Adrenal gland (tissue), 12 donors: Measurements from ENCODE around the gene MUSTN1. TPM values are rescaled to one million over a fixed set of nuclear protein-coding genes. Genes with fewer than 3 reads are reported as not detected.

Experiments
- DNase-seq, 7 donors: peaks; one replicate each; pipeline ENCODE4 v3.0.0-alpha.2; 2019 to 2020
- H3K27ac ChIP-seq, 5 donors: fragments of 200-600 bp; sonication (generic) in 4 of 5; 1 replicate in 3 of 5; 2 replicates in 2 of 5; pipeline versions ENCODE4 v1.5.1 to v1.8.0; 2016 to 2020; ENCODE audit warnings: mild to moderate bottlenecking in 1 of 5
- H3K27me3 ChIP-seq: fragments of 200-600 bp; 2 replicates; pipeline ENCODE4 v1.8.0; 2021
- H3K36me3 ChIP-seq, 2 donors: fragments of 200-600 bp; replicated peaks in 1 of 2; 1 replicate in 1 of 2; 2 replicates in 1 of 2; pipeline versions ENCODE4 v1.5.1 to v1.8.0; 2018 to 2022
- H3K4me1 ChIP-seq, 2 donors: fragments of 200-600 bp; replicated peaks in 1 of 2; 1 replicate in 1 of 2; 2 replicates in 1 of 2; pipeline versions ENCODE4 v1.5.1 to v1.8.0; 2018 to 2021
- H3K4me3 ChIP-seq, 4 donors: fragments of 200-600 bp; sonication (generic) in 3 of 4; one replicate each; pipeline ENCODE4 v1.5.1; 2016 to 2018
- H3K9me3 ChIP-seq, 3 donors: fragments of 200-600 bp; sonication (generic) in 1 of 3; replicated peaks in 1 of 3; 1 replicate in 2 of 3; 2 replicates in 1 of 3; pipeline versions ENCODE4 v1.5.1 to v1.8.0; 2016 to 2021
- POLR2A ChIP-seq, 2 donors: fragments of 450-650 bp; IDR thresholded peaks; one replicate each; pipeline ENCODE4 v1.6.1; 2017; ENCODE audit warnings: antibody characterized with exemption in 2 of 2, mild to moderate bottlenecking in 2 of 2, moderate library complexity in 1 of 2
- WGBS, 4 donors: extraction: QIAGEN DNeasy Blood & Tissue Kit in 2 of 4; methylation state at CpG; one replicate each; pipeline versions ENCODE4 v1.1.5 to v1.1.7; 2013 to 2017; 5-methylcytosine and 5-hydroxymethylcytosine counted together
- intact Hi-C, 2 donors: fragments of 100-400 bp; cut with DNase I; formaldehyde crosslinking; loops; one replicate each; pipeline versions ENCODE4 v1.14.1 to v1.15.0; 2022 to 2023
- polyA plus RNA-seq, 3 donors: library from polyadenylated mRNA; stranded (reverse); fragments of 200-250 nt in 2 of 3; fragments of 350-450 nt in 1 of 3; fragmentation: Illumina TruSeq in 1 of 3; extraction: RNeasy Lipid Tissue Mini Kit (QIAGEN cat#74804) in 1 of 3; gene quantifications; one replicate each; pipeline ENCODE4 v1.2.3, GENCODE V29; 2013 to 2014
- total RNA-seq, 9 donors: library from RNA; depleted of rRNA in 4 of 9; stranded (reverse); fragments of >200 nt in 4 of 9; fragments of 120-200 nt in 1 of 9; fragmentation: NEBNext Ultra II Directional in 1 of 9; extraction: Animal tissue kit (Norgen Biotek cat#: 25700) in 1 of 9; gene quantifications; one replicate each; pipeline versions ENCODE4 v1.1.0 to v1.2.4, GENCODE V29; 2013 to 2023
- TF ChIP-seq, protein P1 (sequence below), 6 experiments: fragments of 450-650 bp in 4 of 6; fragments of 200-600 bp in 2 of 6; sonication (generic) in 1 of 6; IDR thresholded peaks; 1 replicate in 5 of 6; 2 replicates in 1 of 6; pipeline versions ENCODE4 v1.5.1 to v1.8.0; 2016 to 2021; ENCODE audit warnings: antibody characterized with exemption in 6 of 6, mild to moderate bottlenecking in 2 of 6, moderate library complexity in 1 of 6
- donor health status: healthy with polysubstance abuse.
- donor health status: Bipolar disorder and iron deficiency.
- donor health status: DM: yes; HTN: yes; CAD: no.
- donor health status: DM: no; HTN: no; CAD: no.
- donor health status: DM: no; HTN: no; CAD: no.
- donor health status: DM: yes; HTN: yes; CAD: no.

MUSTN1 gene
- total and polyA plus RNA-seq, 12 donors: 0.50 to 128 (median 2.2) TPM; not detected in 4

DNA sequence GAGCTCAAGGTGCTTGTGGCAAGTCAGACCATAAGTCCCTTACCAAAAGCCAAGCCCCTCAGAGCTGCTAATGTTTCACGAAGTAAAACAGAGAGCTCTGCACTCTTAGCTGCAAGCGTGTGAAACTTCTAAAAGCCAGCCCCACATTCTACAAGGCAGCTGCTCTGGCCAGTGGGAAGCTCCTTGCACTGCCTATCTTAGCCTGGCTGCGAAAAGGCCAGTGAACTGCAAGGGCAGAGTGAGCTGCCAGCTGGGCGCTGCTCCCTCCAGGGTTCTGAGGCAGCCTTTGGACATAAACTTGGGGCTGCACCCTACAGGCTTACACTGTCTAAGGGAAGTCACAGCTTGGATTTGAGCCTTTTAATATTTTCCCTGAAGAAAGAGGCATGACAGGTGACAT, 2.2 kb upstream of the MUSTN1 start:
- intact Hi-C loops: no loop called here
- no peaks in the 10 kb centered on the region for H3K9me3 ChIP-seq
- no peak overlapping the region for H3K4me3 ChIP-seq
- DNase-seq: no peak
- H3K27ac ChIP-seq: no peak overlapping the region
- no peaks in the 10 kb centered on the region for H3K27me3 ChIP-seq
- WGBS, 4 donors: 95 to 97% (median 97%) methylated on average over 4 of the region's 4 CpGs
- TF ChIP-seq, protein P1, sequence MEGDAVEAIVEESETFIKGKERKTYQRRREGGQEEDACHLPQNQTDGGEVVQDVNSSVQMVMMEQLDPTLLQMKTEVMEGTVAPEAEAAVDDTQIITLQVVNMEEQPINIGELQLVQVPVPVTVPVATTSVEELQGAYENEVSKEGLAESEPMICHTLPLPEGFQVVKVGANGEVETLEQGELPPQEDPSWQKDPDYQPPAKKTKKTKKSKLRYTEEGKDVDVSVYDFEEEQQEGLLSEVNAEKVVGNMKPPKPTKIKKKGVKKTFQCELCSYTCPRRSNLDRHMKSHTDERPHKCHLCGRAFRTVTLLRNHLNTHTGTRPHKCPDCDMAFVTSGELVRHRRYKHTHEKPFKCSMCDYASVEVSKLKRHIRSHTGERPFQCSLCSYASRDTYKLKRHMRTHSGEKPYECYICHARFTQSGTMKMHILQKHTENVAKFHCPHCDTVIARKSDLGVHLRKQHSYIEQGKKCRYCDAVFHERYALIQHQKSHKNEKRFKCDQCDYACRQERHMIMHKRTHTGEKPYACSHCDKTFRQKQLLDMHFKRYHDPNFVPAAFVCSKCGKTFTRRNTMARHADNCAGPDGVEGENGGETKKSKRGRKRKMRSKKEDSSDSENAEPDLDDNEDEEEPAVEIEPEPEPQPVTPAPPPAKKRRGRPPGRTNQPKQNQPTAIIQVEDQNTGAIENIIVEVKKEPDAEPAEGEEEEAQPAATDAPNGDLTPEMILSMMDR (IDR thresholded peaks at IDR 0.05): no peak
- peaks cover 2 to 14% of the 10 kb centered on the region in 2 donors for H3K4me1 ChIP-seq
- peaks cover 0 to 15% of the 10 kb centered on the region in 2 donors for H3K36me3 ChIP-seq

DNA sequence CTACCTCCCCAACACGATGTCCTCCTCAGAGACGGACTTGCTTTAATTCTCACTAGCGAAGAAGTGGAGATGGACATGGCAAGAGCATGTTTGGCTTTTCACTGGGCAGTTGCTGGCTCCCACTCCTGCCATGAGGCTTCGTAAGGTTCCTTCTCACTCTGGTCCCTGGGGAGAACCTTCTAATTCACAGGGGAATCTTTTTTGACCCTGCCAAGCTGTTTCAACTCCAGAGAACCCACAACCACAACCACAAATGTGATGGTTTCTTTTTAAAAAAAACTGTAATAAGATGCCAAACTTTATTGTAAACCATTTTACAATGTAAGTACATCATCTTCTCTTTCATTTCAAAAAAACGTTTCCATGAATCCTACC, 1.6 kb upstream of the MUSTN1 start:
- intact Hi-C loops: no loop called here

DNA sequence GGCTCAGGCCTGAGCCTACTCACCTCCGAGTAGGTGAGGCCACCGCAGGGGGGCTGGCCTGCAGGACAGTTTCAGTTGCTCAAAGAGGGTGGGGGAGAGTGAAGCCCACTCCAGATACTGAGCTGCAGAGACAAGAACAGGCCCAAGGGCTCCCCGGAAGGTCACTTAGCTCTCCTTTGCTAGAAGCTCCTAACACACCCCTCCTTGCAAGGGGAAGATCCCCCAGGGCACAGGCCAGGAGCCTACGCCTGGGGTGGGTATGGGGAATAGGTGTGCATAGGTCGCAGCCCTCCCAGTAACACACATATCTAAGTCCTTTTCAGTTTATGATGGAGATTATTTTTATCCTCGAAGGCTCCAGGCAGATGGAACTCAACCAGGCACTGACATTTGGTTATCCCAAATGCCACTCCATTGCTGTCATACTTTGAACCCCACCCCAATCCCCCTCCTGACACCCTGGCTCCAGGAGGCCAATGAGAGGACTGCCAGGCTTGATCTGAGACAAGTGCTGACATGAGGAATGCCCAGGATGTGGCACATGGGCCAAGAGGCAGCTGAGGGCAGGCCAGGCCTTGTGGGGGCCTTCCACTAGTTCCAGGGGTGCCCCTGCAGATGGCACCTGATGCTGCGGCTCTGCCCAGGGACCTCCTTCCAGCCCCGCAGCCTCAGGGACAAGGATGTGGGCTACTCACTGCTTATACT, 1.1 kb upstream of the MUSTN1 start:
- Histone ChIP-seq H3K36me3 (peaks cover 0 to 8% of the 10 kb centered on the region in 2 donors), H3K4me1 (peaks cover 12 to 16% of the 10 kb centered on the region in 2 donors), H3K27ac (peak overlapping the region in 1 of 5 donors; percentile 50), H3K9me3 (no peaks in the 10 kb centered on the region), H3K4me3 (no peak overlapping the region), H3K27me3 (no peaks in the 10 kb centered on the region)
- no peak for DNase-seq
- 79 to 88% (median 86%) methylated on average over 4 to 8 of the region's 8 CpGs for whole genome bisulfite sequencing, 4 donors
- TF ChIP-seq, protein P1 (IDR thresholded peaks at IDR 0.05): no peak
- no peak for TF ChIP-seq POLR2A (IDR thresholded peaks at IDR 0.05)
- intact Hi-C loops: no loop called here

More for the DNA sequence above, 1.6 kb upstream of the MUSTN1 start:
- peaks cover 0 to 12% of the 10 kb centered on the region in 2 donors for H3K36me3 ChIP-seq
- no peaks in the 10 kb centered on the region for H3K27me3 ChIP-seq
- peak overlapping the region in 1 of 5 donors; percentile 50 for H3K27ac ChIP-seq
- no peak overlapping the region for H3K4me3 ChIP-seq
- WGBS, 4 donors: 84 to 97% (median 91%) methylated on average over 5 of the region's 5 CpGs
- TF ChIP-seq, protein P1 (IDR thresholded peaks at IDR 0.05): no peak
- TF ChIP-seq POLR2A (IDR thresholded peaks at IDR 0.05): no peak
- H3K4me1 ChIP-seq: peaks cover 6 to 16% of the 10 kb centered on the region in 2 donors
- no peaks in the 10 kb centered on the region for H3K9me3 ChIP-seq
- DNase-seq: no peak

DNA sequence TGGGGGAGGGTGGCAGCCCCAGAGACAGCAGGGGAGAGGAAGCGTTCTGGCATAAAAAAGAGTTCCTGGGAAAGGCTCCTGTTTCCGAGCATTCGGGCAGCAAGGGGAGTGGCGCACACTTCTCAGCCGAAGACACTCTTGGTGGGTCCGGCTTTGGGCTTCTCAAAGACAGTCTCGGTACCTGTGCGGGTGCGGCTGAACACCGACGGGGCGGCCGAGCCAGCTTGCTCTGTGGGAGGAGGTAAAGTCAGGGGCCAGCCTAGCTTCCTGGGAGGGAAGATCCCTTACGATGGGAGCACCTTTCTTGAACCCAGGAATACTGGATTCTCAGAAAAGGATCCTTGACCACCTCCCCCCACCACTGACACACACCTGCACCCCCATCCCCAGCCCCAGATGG, 1.6 kb downstream of the MUSTN1 start:
- H3K27ac ChIP-seq: no peak overlapping the region
- 93 to 96% (median 96%) methylated on average over 6 to 14 of the region's 14 CpGs for WGBS, 4 donors
- H3K4me3 ChIP-seq: no peak overlapping the region
- no peaks in the 10 kb centered on the region for H3K9me3 ChIP-seq
- H3K36me3 ChIP-seq: no peaks in the 10 kb centered on the region
- no peaks in the 10 kb centered on the region for H3K27me3 ChIP-seq
- H3K4me1 ChIP-seq: peaks cover 18 to 24% of the 10 kb centered on the region in 2 donors
- intact Hi-C loops: no loop called here
- DNase-seq: no peak
- no peak for TF ChIP-seq POLR2A (IDR thresholded peaks at IDR 0.05)
- TF ChIP-seq, protein P1 (IDR thresholded peaks at IDR 0.05): no peak
